ENCODE results near the gene MRPL53.
"Not testable (repeated sequence)": the region's sequence is repeated elsewhere in the genome, so short reads cannot be mapped to it uniquely, and the experiment has no call there.

MRPL53 gene

DNA sequence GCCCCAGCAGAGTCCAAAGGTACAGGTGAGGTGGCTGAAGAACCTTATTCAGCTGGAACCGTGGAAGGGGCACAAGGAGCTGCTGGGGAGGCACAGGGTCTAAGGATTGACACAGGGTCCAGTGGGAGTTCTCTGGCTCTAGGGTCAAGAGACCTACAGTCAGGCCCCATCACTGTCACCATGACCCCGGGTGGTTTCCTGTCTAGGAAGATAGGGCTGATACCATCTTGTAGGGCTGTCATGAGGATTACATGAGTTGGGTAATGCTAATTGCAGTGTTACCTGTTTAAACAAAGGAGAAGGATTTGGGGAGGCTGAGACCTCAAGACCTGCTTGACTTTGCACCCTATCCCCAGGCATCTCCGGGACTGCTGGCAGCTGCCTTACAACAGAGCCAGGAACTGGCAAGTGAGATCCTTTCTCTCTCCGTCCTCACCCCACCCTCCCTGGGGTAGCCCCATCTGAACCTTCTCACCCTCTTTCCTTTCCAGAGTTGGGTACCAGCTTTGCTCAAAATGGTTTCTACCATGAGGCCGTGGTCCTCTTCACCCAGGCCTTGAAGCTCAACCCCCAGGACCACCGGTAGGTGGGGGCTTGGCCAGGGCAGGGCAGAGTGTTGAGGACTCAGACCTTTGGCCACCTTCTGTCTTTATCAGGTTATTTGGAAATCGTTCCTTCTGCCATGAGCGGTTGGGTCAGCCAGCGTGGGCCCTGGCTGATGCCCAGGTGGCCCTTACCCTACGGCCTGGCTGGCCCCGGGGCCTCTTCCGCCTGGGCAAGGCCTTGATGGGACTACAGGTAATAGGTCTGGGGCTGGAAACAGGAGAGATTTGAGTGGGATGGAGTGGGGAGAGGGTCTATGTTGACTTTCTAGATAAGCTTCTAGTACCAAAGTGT, 19.4 kb upstream of the MRPL53 start:
- Histone ChIP-seq H3K4me1 (ENCODE audit: control insufficient read depth, insufficient read depth, low read length) (no peaks in the 10 kb centered on the region), H3K4me3 (ENCODE audit: low read depth, low read length) (no peak overlapping the region), H3K27me3 (ENCODE audit: control insufficient read depth, insufficient read depth, low read length) (peaks cover 18% of the 10 kb centered on the region), H3K36me3 (ENCODE audit: control insufficient read depth, insufficient read depth, low read length) (peaks cover 46% of the 10 kb centered on the region), H3K27ac (ENCODE audit: low read depth, low read length) (no peak overlapping the region), H3K9ac (ENCODE audit: low read depth, low read length) (no peak overlapping the region), H3K9me3 (ENCODE audit: control insufficient read depth, insufficient read depth, low read length) (no peaks in the 10 kb centered on the region)

GRCh38 chr2:74489906-74490305, 17.4 kb upstream of the MRPL53 start:
- H3K27me3 ChIP-seq (ENCODE audit: control insufficient read depth, insufficient read depth, low read length), result no peaks in the 10 kb centered on the region
- H3K4me3 ChIP-seq (ENCODE audit: low read depth, low read length), result no peak overlapping the region
- no peak overlapping the region for H3K27ac ChIP-seq (ENCODE audit: low read depth, low read length)
- no peak overlapping the region for H3K9ac ChIP-seq (ENCODE audit: low read depth, low read length)
- no peaks in the 10 kb centered on the region for H3K9me3 ChIP-seq (ENCODE audit: control insufficient read depth, insufficient read depth, low read length)
- no peaks in the 10 kb centered on the region for H3K4me1 ChIP-seq (ENCODE audit: control insufficient read depth, insufficient read depth, low read length)
- peaks cover 50% of the 10 kb centered on the region for H3K36me3 ChIP-seq (ENCODE audit: control insufficient read depth, insufficient read depth, low read length)

GRCh38 chr2:74488643-74489481, 16.4 kb upstream of the MRPL53 start:
- Histone ChIP-seq H3K9me3 (ENCODE audit: control insufficient read depth, insufficient read depth, low read length) (no peaks in the 10 kb centered on the region), H3K27ac (ENCODE audit: low read depth, low read length) (no peak overlapping the region), H3K36me3 (ENCODE audit: control insufficient read depth, insufficient read depth, low read length) (peaks cover 44% of the 10 kb centered on the region), H3K4me1 (ENCODE audit: control insufficient read depth, insufficient read depth, low read length) (no peaks in the 10 kb centered on the region), H3K27me3 (ENCODE audit: control insufficient read depth, insufficient read depth, low read length) (no peaks in the 10 kb centered on the region), H3K9ac (ENCODE audit: low read depth, low read length) (no peak overlapping the region), H3K4me3 (ENCODE audit: low read depth, low read length) (no peak overlapping the region)

DNA sequence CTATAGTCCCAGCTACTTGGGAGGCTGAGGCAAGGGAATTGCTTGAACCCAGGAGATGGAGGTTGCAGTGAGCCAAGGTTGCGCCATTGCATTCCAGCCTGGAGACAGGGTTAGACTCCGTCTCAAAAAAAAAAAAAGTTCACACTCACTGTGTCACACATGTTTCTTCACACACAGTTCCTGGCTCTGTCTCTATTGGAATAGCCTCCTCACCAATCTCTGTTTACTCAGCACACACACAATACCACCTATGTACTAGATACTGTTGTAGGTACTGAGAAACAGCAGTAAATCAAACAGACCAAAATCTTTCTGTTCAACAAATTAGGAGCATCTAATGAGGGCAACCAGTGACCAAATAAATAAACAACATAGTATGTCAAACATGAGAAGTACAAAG, 13.7 kb upstream of the MRPL53 start:
- peaks cover 5% of the 10 kb centered on the region for H3K4me1 ChIP-seq (ENCODE audit: control insufficient read depth, insufficient read depth, low read length)
- no peak overlapping the region for H3K9ac ChIP-seq (ENCODE audit: low read depth, low read length)
- H3K4me3 ChIP-seq (ENCODE audit: low read depth, low read length), result no peak overlapping the region
- H3K9me3 ChIP-seq (ENCODE audit: control insufficient read depth, insufficient read depth, low read length), result no peaks in the 10 kb centered on the region
- H3K27ac ChIP-seq (ENCODE audit: low read depth, low read length), result no peak overlapping the region
- peaks cover 21% of the 10 kb centered on the region for H3K36me3 ChIP-seq (ENCODE audit: control insufficient read depth, insufficient read depth, low read length)
- H3K27me3 ChIP-seq (ENCODE audit: control insufficient read depth, insufficient read depth, low read length), result no peaks in the 10 kb centered on the region

GRCh38 chr2:74483675-74484164, 11.2 kb upstream of the MRPL53 start:
- H3K27me3 ChIP-seq (ENCODE audit: control insufficient read depth, insufficient read depth, low read length); H3K27ac ChIP-seq (ENCODE audit: low read depth, low read length); H3K4me1 ChIP-seq (ENCODE audit: control insufficient read depth, insufficient read depth, low read length); H3K9ac ChIP-seq (ENCODE audit: low read depth, low read length); H3K9me3 ChIP-seq (ENCODE audit: control insufficient read depth, insufficient read depth, low read length): not testable (repeated sequence)
- Histone ChIP-seq H3K36me3 (ENCODE audit: control insufficient read depth, insufficient read depth, low read length) (peaks cover 29% of the 10 kb centered on the region), H3K4me3 (ENCODE audit: low read depth, low read length) (peak overlapping the region; percentile 78)

- H3K4me1 ChIP-seq (ENCODE audit: control insufficient read depth, insufficient read depth, low read length), result peaks cover 6% of the 10 kb centered on the region
- no peaks in the 10 kb centered on the region for H3K27me3 ChIP-seq (ENCODE audit: control insufficient read depth, insufficient read depth, low read length)
- no peaks in the 10 kb centered on the region for H3K9me3 ChIP-seq (ENCODE audit: control insufficient read depth, insufficient read depth, low read length)
- peak within 1 kb of the TSS; percentile 90 for H3K27ac ChIP-seq (ENCODE audit: low read depth, low read length)
- H3K4me3 ChIP-seq (ENCODE audit: low read depth, low read length), result peak within 1 kb of the TSS; percentile 78
- H3K9ac ChIP-seq (ENCODE audit: low read depth, low read length), result peak within 1 kb of the TSS; percentile 76
- peaks cover 29% of the 10 kb centered on the region for H3K36me3 ChIP-seq (ENCODE audit: control insufficient read depth, insufficient read depth, low read length)
Observed at GRCh38 chr2:74482801-74483674, 10.6 kb upstream of the MRPL53 start, which contains the start of the genes CCDC142 and TTC31. Gene CCDC142 (minus strand): TSS chr2:74482998. CDS start chr2:74482837, 161 bp downstream. Gene TTC31 (plus strand): TSS chr2:74483081. CDS start chr2:74483096, 15 bp downstream.

DNA sequence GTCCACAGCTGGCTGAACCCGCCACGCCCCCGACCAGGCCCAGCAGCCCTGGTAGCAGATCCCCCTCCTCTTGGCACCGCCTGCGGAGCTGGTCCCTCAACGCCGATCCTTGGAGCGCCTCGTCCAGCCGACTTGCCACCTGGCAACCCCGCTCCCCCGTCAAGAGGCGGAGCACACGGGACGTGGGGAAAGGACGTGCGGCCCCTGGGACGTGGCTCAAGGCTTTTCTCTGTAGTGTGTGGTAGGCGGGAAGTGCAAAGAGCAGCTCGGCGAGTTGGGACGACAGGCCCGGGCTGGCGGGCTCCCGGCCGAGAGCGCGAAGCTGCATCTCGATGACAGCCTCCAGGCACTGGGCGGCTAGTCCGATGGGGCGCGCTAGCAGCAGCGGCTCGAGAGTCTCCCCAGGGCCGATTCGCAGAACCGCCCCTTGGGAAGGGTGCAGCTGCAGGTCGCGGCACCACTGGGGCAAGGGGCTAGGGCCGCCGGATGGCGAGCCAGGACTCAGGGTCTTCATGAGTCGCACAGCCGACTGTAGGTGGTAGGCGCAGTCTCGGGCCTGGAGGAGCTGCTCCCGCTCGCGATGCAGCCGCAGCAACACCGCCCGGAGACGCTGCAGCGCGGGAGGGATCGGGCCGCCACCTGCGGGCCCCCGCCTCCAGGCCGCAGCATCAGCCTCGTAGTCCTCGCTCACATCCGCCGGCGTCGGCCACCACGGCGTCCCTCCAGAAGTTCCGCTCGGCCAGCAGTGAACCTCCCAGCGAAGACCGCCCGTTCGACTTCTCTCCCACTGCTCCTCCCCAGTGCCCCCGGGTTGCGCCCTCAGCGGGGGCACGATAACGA, 9.7 kb upstream of the MRPL53 start:
- Histone ChIP-seq H3K9ac (ENCODE audit: low read depth, low read length) (peak overlapping the region; percentile 76), H3K27ac (ENCODE audit: low read depth, low read length) (peak overlapping the region; percentile 90), H3K9me3 (ENCODE audit: control insufficient read depth, insufficient read depth, low read length) (no peaks in the 10 kb centered on the region), H3K4me1 (ENCODE audit: control insufficient read depth, insufficient read depth, low read length) (peaks cover 6% of the 10 kb centered on the region), H3K36me3 (ENCODE audit: control insufficient read depth, insufficient read depth, low read length) (peaks cover 34% of the 10 kb centered on the region), H3K4me3 (ENCODE audit: low read depth, low read length) (peak overlapping the region; percentile 78), H3K27me3 (ENCODE audit: control insufficient read depth, insufficient read depth, low read length) (no peaks in the 10 kb centered on the region)

- H3K36me3 ChIP-seq (ENCODE audit: control insufficient read depth, insufficient read depth, low read length), result peaks cover 36% of the 10 kb centered on the region
- no peaks in the 10 kb centered on the region for H3K9me3 ChIP-seq (ENCODE audit: control insufficient read depth, insufficient read depth, low read length)
- no peaks in the 10 kb centered on the region for H3K27me3 ChIP-seq (ENCODE audit: control insufficient read depth, insufficient read depth, low read length)
- no peak overlapping the region for H3K27ac ChIP-seq (ENCODE audit: low read depth, low read length)
- peak overlapping the region; percentile 78 for H3K4me3 ChIP-seq (ENCODE audit: low read depth, low read length)
- peaks cover 6% of the 10 kb centered on the region for H3K4me1 ChIP-seq (ENCODE audit: control insufficient read depth, insufficient read depth, low read length)
- H3K9ac ChIP-seq (ENCODE audit: low read depth, low read length), result no peak overlapping the region
Observed at GRCh38 chr2:74481431-74481830, 9.0 kb upstream of the MRPL53 start.

- H3K9me3 ChIP-seq (ENCODE audit: control insufficient read depth, insufficient read depth, low read length), result no peaks in the 10 kb centered on the region
- peaks cover 36% of the 10 kb centered on the region for H3K36me3 ChIP-seq (ENCODE audit: control insufficient read depth, insufficient read depth, low read length)
- peaks cover 10% of the 10 kb centered on the region; the same call in 1 of the 2 replicates for H3K4me1 ChIP-seq (ENCODE audit: control insufficient read depth, insufficient read depth, low read length)
- no peaks in the 10 kb centered on the region for H3K27me3 ChIP-seq (ENCODE audit: control insufficient read depth, insufficient read depth, low read length)
- H3K4me3 ChIP-seq (ENCODE audit: low read depth, low read length), result no peak overlapping the region
- no peak overlapping the region for H3K9ac ChIP-seq (ENCODE audit: low read depth, low read length)
- H3K27ac ChIP-seq (ENCODE audit: low read depth, low read length), result no peak overlapping the region
Observed at GRCh38 chr2:74474899-74475298, 2.4 kb upstream of the MRPL53 start.

Data from HUES48 (cell line).